RWPE2 (cell line): Measurements from ENCODE around the gene DOK1.

Experiments used
- ATAC-seq: fragments of 200-7000 bp; cut with Tn5 transposase; 3 replicates; pipeline ENCODE4 v1.9.1; 2021; ENCODE audit warnings: low read depth
- DNase-seq: peaks from one replicate; pipeline ENCODE4 v3.0.0-alpha.2; 2020; ENCODE audit warnings: low spot score
- H3K27ac ChIP-seq: fragments of 450-650 bp; 2 replicates; pipeline ENCODE4 v1.5.1; 2017; ENCODE audit warnings: mild to moderate bottlenecking; ENCODE audit not compliant: poor library complexity, severe bottlenecking
- H3K27me3 ChIP-seq: fragments of 250-450 bp; sonication (Bioruptor Pico); 2 replicates; pipeline ENCODE4 v1.5.1; 2021; ENCODE audit warnings: mild to moderate bottlenecking, moderate library complexity; ENCODE audit not compliant: insufficient read depth, poor library complexity, severe bottlenecking
- H3K36me3 ChIP-seq: fragments of 250-450 bp; sonication (Bioruptor Pico); 2 replicates; pipeline ENCODE4 v1.5.1; 2020; ENCODE audit warnings: low read depth, mild to moderate bottlenecking, moderate library complexity
- H3K4me1 ChIP-seq: fragments of 250-450 bp; sonication (Bioruptor Pico); 2 replicates; pipeline ENCODE4 v1.5.1; 2021; ENCODE audit warnings: mild to moderate bottlenecking, moderate library complexity; ENCODE audit not compliant: insufficient read depth, poor library complexity, severe bottlenecking
- H3K4me3 ChIP-seq: fragments of 250-450 bp; sonication (Bioruptor Pico); 2 replicates; pipeline ENCODE4 v1.5.1; 2021; ENCODE audit warnings: mild to moderate bottlenecking, moderate library complexity; ENCODE audit not compliant: severe bottlenecking
- H3K9me3 ChIP-seq: fragments of 250-450 bp; sonication (Bioruptor Pico); 2 replicates; pipeline ENCODE4 v1.5.1; 2021; ENCODE audit warnings: mild to moderate bottlenecking, moderate library complexity; ENCODE audit not compliant: severe bottlenecking
- CTCF ChIP-seq: fragments of 450-650 bp; IDR thresholded peaks from one replicate; pipeline ENCODE4 v1.5.1; 2017; ENCODE audit warnings: mild to moderate bottlenecking, moderate library complexity; ENCODE audit not compliant: poor library complexity, severe bottlenecking

DOK1 gene

GRCh38 chr2:74552914-74553811 lies 1.4 kb upstream of the DOK1 start:
- Histone ChIP-seq H3K27ac (no peak overlapping the region), H3K4me3 (peak overlapping the region; percentile 64), H3K4me1 (peaks cover 6% of the 10 kb centered on the region), H3K9me3 (no peaks in the 10 kb centered on the region), H3K27me3 (no peaks in the 10 kb centered on the region), H3K36me3 (no peaks in the 10 kb centered on the region)
- no peak for TF ChIP-seq CTCF
- ATAC-seq: no peak
- DNase-seq: no peak

GRCh38 chr2:74554820-74555531 lies 456 bp downstream of the DOK1 start:
- no peaks in the 10 kb centered on the region for H3K36me3 ChIP-seq

GRCh38 chr2:74555610-74556103 lies 1.1 kb downstream of the DOK1 start:
- Histone ChIP-seq H3K4me1 (peaks cover 9% of the 10 kb centered on the region), H3K4me3 (no peak overlapping the region), H3K9me3 (no peaks in the 10 kb centered on the region), H3K36me3 (no peaks in the 10 kb centered on the region), H3K27ac (no peak overlapping the region), H3K27me3 (no peaks in the 10 kb centered on the region)
- no peak for DNase-seq
- TF ChIP-seq CTCF: no peak
- ATAC-seq: no peak

More at GRCh38 chr2:74554820-74555531, 456 bp downstream of the DOK1 start:
- H3K27ac ChIP-seq: no peak overlapping the region
- ATAC-seq: no peak
- no peak for DNase-seq
- no peaks in the 10 kb centered on the region for H3K9me3 ChIP-seq
- no peak for TF ChIP-seq CTCF
- H3K4me1 ChIP-seq: peaks cover 8% of the 10 kb centered on the region
- peak overlapping the region; percentile 64 for H3K4me3 ChIP-seq
- H3K27me3 ChIP-seq: no peaks in the 10 kb centered on the region

GRCh38 chr2:74556159-74556558 lies 1.6 kb downstream of the DOK1 start:
- H3K4me3 ChIP-seq: no peak overlapping the region
- no peak overlapping the region for H3K27ac ChIP-seq
- no peak for TF ChIP-seq CTCF
- H3K9me3 ChIP-seq: no peaks in the 10 kb centered on the region
- peaks cover 11% of the 10 kb centered on the region for H3K4me1 ChIP-seq
- H3K27me3 ChIP-seq: no peaks in the 10 kb centered on the region
- no peak for ATAC-seq
- DNase-seq: no peak
- no peaks in the 10 kb centered on the region for H3K36me3 ChIP-seq
